HG03521 (cell line): Measurements from ENCODE around the gene C14orf132.

ENCODE experiments used
- ATAC-seq: cut with Tn5 transposase; IDR thresholded peaks from one replicate; pipeline ENCODE4 v1.9.1; 2021; ENCODE audit warnings: mild to moderate bottlenecking, moderate library complexity; ENCODE audit not compliant: unreplicated experiment

C14orf132 gene

GRCh38 chr14:96039633-96040311 is 610 bp downstream of the C14orf132 start:
- no peak for ATAC-seq

DNA sequence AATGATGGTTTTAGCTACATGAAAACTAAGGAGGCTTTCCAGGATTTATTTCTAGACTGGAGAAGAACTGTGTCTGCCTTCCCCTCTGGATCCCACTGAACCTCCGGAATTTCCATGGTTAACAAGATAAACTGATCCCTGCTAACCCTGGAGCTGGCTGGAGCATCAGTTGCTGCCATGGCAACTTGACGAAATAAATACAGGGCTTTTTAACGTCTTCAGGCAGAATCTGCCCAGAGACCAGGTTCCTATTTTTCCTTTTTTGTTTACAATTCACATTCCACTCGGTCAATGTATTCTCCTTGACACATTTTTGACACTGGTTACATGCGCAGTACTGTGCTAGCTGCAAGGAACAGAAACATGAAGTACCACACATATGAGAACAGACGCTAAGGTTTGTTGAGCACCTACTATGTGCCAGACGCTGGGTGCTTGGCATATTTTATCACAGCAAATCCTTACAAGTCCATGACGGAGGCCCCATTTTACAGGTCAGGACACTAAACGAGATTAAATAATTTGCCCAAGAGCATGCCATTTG is 1.7 kb downstream of the C14orf132 start:
- ATAC-seq = no peak

DNA sequence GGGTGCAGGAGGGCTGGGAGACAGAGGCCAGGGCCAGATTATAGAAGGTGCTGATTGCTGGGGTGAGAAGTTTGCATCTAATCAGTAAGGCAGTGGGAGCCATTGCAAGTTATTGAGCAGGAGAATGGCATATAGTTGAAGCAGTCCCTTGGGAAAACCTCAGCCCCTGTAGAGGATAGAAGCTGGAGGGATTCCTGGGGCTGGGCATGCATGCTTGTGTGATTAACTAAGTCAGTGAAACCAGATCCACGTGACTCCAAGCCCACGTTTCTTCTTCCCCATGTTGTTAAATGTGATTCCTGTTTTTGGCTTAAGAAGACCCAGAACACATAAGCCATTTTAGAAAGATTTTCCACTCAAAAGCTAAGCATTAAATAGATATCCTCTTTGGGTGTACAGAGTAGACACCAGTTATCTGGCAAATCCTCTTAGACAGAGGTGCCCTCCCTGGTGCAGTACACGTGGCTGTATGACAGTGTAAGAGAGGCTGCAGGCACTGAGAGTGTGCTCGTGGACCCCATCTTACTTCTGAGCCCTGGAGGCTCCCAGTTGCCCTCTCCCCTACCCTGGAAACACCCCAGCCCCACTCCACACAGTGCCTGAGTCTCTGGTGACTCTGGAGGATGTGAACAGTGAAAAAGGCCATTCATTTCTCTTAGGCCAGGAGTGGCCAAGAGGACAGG is 3.2 kb downstream of the C14orf132 start:
- ATAC-seq = no peak

- ATAC-seq = no peak
These were observed 7.5 kb downstream of the C14orf132 start for GRCh38 chr14:96046630-96047029.

DNA sequence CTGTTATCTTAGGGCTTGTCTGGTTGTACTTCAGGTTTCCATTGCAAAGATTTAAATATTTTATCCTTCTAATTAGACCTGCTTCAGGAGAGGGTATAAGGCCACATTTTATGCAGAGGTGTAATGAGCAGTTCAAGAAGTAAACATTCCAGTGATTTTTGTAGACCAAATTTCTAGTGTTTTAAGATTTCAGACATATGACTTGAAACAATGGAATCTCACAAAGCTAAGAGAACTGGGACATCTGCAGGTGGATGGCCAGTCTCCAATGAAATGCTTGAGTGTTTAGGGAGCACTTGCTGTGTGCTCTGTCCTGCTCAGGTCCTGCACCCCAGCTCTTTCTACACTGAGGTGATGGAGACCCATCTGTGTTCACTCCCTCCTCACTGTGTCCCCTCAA is 7.9 kb downstream of the C14orf132 start:
- no peak for ATAC-seq

- ATAC-seq = no peak
These were observed 10.8 kb downstream of the C14orf132 start for GRCh38 chr14:96049932-96050331.

GRCh38 chr14:96050482-96050881 is 11.3 kb downstream of the C14orf132 start:
- no peak for ATAC-seq

DNA sequence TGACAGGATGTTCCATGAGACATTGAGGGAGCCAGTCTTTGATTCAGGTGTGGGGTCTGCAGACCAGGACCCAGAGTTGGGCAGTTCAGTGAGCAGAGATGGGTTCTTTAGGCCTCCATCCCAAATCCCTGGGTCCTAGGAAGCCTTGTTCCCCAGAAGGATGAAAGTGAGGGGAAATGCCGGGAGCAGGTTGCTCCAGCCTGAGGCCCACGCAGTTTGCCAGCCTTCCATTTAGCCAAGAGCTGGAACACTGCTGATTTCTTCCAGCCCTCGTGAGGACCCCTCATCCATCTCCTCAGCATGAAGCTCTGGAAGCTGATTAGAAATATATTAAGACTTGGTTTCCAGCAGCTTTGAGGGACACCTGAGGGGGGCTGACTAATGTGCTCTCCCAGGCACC is 12.1 kb downstream of the C14orf132 start:
- ATAC-seq = no peak

GRCh38 chr14:96051642-96052540 is 12.7 kb downstream of the C14orf132 start:
- no peak for ATAC-seq

GRCh38 chr14:96052541-96053247 is 13.5 kb downstream of the C14orf132 start:
- ATAC-seq = no peak

DNA sequence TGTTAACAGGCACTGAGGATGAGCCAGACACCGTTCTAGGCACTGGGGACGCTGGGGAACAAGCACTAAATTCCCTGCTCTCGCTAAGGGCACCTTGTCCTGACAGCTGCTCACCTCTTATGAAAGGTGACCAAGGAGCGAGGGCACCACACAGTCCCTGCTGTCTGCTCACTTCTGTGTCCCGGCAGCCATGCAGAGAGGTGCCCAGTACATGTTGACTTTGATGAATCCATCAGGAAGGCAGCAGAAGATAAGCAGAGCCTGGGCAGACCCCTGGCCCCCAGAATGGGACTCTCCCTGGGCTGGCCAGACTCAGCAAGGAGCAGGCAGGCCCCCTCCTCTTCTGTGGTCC is 14.1 kb downstream of the C14orf132 start:
- no peak for ATAC-seq

- no peak for ATAC-seq
These were observed 14.6 kb downstream of the C14orf132 start for GRCh38 chr14:96053600-96054381.

DNA sequence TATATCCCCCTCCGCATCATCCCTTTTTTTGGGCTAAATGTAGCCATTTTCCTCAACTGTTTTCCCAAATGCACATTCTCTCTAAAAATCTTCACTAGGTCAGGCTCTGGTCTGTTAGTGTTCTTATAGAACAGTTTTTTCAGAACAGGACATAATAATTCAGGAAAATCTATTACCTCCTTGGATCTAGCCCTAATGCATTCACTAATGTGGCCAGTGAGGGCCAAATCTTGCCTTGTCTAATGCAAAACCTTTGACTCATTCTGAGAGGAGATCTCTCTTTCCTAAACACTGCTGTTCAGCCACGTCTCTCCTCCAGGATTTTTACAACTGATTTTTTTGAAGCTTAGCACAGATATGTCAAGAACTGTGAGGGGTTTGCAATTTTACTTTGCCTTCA is 15.5 kb downstream of the C14orf132 start:
- ATAC-seq = no peak

- no peak for ATAC-seq
These were observed 16.0 kb downstream of the C14orf132 start for GRCh38 chr14:96055065-96055752.

- ATAC-seq = no peak
These were observed 16.8 kb downstream of the C14orf132 start for GRCh38 chr14:96055753-96056508.

DNA sequence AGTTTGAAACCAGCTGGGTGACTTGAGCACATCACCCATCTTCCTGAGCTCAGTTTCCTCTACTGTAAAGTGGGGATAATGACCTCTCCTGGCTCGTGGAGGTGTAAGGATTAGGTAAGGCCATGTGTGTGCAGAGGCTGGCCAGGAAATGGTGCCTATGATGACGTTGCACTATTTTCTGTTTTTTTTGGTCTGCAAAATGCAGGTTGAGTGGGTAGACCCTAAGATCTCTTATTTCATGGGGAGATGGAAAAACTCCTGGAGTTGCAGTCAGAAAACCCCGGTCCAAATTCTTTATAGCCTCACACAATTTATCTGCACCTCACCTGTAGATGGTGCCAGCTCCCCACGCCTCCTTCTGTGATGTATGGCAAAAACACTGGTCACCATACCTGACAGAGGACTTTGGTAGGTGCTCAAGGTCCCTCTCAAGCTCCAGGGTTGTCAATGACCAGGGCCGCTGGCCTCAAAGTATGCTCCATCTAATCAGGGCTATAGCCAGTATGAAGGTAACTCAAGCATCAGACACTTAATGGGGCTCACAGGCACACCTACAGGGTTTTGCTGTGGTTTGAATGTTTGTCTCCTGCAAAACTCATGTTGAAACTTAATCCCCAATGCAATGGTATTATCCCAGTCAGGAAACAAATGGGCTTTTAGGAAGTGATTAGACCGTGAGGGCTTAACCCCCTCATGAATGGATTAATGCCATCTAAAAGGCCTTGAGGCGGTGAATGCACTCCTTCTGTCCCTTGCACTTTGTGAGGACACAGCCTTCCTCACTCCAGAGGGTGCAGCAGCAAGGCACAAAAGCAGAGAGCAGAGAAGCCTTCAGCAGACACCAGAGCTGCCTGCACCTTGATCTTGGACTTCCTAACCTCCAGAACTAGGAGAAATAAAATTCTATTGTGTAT is 17.6 kb downstream of the C14orf132 start:
- ATAC-seq = no peak

DNA sequence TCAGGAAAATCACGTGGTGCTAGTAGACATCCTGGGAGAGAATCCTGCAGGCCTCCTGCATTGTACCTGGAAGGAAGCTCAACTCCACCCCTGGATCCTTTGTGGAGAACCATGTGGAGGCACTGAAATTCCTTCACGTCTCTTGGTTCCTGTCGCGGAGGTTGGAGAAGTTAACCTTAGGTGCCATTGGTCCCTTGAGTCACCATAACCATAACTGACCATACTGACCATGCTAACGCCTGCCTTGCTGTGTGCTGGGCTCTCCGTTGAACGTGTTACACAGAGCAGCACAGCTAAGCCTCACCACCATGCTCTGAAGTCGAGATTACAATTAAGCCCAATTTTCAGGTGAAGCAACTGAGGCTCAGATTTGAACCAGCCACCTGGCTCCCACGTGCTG is 18.6 kb downstream of the C14orf132 start:
- no peak for ATAC-seq
